Epidermal melanocyte (primary cell): ENCODE data around the gene EFNA3.

ENCODE experiments used
- DNase-seq: peaks from one replicate; pipeline ENCODE4 v3.0.0; 2011; ENCODE audit warnings: low spot score; ENCODE audit not compliant: insufficient read length

Gene EFNA3

GRCh38 chr1:155130272-155131006, 51.8 kb downstream of the EFNA3 start:
- DNase-seq, result no peak

- DNase-seq, result no peak
Observed at GRCh38 chr1:155131285-155131684, 52.6 kb downstream of the EFNA3 start.

- no peak for DNase-seq
Observed at GRCh38 chr1:155131856-155132255, 53.2 kb downstream of the EFNA3 start.

GRCh38 chr1:155133799-155134281, 55.2 kb downstream of the EFNA3 start:
- no peak for DNase-seq

- DNase-seq, result no peak
Observed at GRCh38 chr1:155134322-155134721, 55.7 kb downstream of the EFNA3 start.

- DNase-seq, result peak; percentile 58
Observed at GRCh38 chr1:155134880-155135414, 56.3 kb downstream of the EFNA3 start.

- peak; percentile 90 for DNase-seq
Observed at GRCh38 chr1:155135415-155136028, 56.9 kb downstream of the EFNA3 start, which contains the start of gene SLC50A1. Gene SLC50A1 (plus strand): TSS chr1:155135852. CDS start chr1:155135912, 60 bp downstream.

GRCh38 chr1:155136748-155137147, 58.1 kb downstream of the EFNA3 start:
- DNase-seq, result no peak
